Psoas muscle (tissue), 8 donors: ENCODE data around the gene ERBB2. TPM values are rescaled to one million over a fixed set of nuclear protein-coding genes. Genes with fewer than 3 reads are reported as not detected.
"Not testable (repeated sequence)": the region's sequence is repeated elsewhere in the genome, so short reads cannot be mapped to it uniquely, and the experiment has no call there.

Experiments used
- ATAC-seq, 4 donors: fragments of 200-7000 bp; cut with Tn5 transposase; one replicate each; pipeline ENCODE4 v1.9.1; 2020; ENCODE audit warnings: moderate library complexity in 3 of 4, mild to moderate bottlenecking in 2 of 4
- DNase-seq, 2 donors: peaks; one replicate each; pipeline ENCODE4 v3.0.0-alpha.2; 2020
- H3K27ac ChIP-seq: fragments of 200-600 bp; one replicate; pipeline ENCODE4 v1.8.0; 2022
- H3K27me3 ChIP-seq, 3 donors: fragments of 200-600 bp in 1 of 3; one replicate each; pipeline versions ENCODE4 v1.6.1 to v1.8.0; 2013 to 2022; ENCODE audit warnings: low read length in 2 of 3, mild to moderate bottlenecking in 2 of 3, moderate library complexity in 1 of 3; ENCODE audit not compliant: insufficient read depth in 3 of 3
- H3K36me3 ChIP-seq, 2 donors: fragments of 200-600 bp in 1 of 2; one replicate each; pipeline versions ENCODE4 v1.6.1 to v1.8.0; 2013 to 2022; ENCODE audit warnings: low read depth in 1 of 2, mild to moderate bottlenecking in 1 of 2, moderate library complexity in 1 of 2; ENCODE audit not compliant: insufficient read depth in 1 of 2
- H3K4me1 ChIP-seq: fragments of 200-600 bp; one replicate; pipeline ENCODE4 v1.8.0; 2022
- H3K4me3 ChIP-seq: fragments of 200-600 bp; one replicate; pipeline ENCODE4 v1.8.0; 2022; ENCODE audit warnings: mild to moderate bottlenecking
- H3K9me3 ChIP-seq: fragments of 200-600 bp; one replicate; pipeline ENCODE4 v1.8.0; 2022
- CTCF ChIP-seq: fragments of 200-600 bp; IDR thresholded peaks from one replicate; pipeline ENCODE4 v1.8.0; 2022; ENCODE audit warnings: antibody characterized with exemption
- WGBS, 3 donors: extraction: QIAGEN DNeasy Blood & Tissue Kit; methylation state at CpG; one replicate each; pipeline versions ENCODE4 v1.1.6 to v1.1.7; 2013; 5-methylcytosine and 5-hydroxymethylcytosine counted together
- intact Hi-C, 2 donors: fragments of 100-400 bp; cut with DNase I; formaldehyde crosslinking; loops; one replicate each; pipeline versions ENCODE4 v1.11.0 to v1.14.2; 2022
- polyA plus RNA-seq, 3 donors: library from polyadenylated mRNA; stranded (reverse); fragments of 200-250 nt; gene quantifications; one replicate each; pipeline ENCODE4 v1.2.3, GENCODE V29; 2013
- total RNA-seq, 4 donors: library from RNA; stranded (reverse); fragmentation: NEBNext Ultra II Directional in 2 of 4; extraction: Animal tissue kit (Norgen Biotek cat#: 25700) in 2 of 4; gene quantifications; one replicate each; pipeline versions ENCODE4 v1.2.1 to v1.2.4, GENCODE V29; 2021 to 2023
- donor health status: healthy with polysubstance abuse.
- donor health status: DM: no; HTN: no; CAD: no; lungs with moderate emphysema.
- donor health status: Bipolar disorder and iron deficiency.
- donor health status: healthy.
- donor health status: DM: yes; HTN: yes; CAD: no.
- donor health status: DM: no; HTN: no; CAD: no.
- donor health status: DM: no; HTN: no; CAD: no.
- donor health status: DM: yes; HTN: yes; CAD: no.

The ERBB2 gene
- total and polyA plus RNA-seq, 7 donors: 4.0 to 24.9 (median 20.4) TPM

- Histone ChIP-seq H3K27ac (no peak overlapping the region), H3K4me3 (no peak overlapping the region), H3K36me3 (peaks cover 2 to 87% of the 10 kb centered on the region in 2 donors), H3K9me3 (no peaks in the 10 kb centered on the region), H3K4me1 (peaks cover 7% of the 10 kb centered on the region), H3K27me3 (no peaks in the 10 kb centered on the region)
- 93 to 96% (median 95%) methylated on average over 13 of the region's 13 CpGs for WGBS, 3 donors
- ATAC-seq (no peak), DNase-seq (no peak)
- no peak for TF ChIP-seq CTCF
- intact Hi-C loops: loop anchor here in 1 of 2 donors (5.0 kb wide), 1 partner anchor 37 kb away; the partner anchor contains the start of gene PGAP3
Measured at GRCh38 chr17:39724731-39725130, 24.9 kb downstream of the ERBB2 start.

- not testable (repeated sequence) for H3K4me1 ChIP-seq
Measured at GRCh38 chr17:39725923-39726322, 26.1 kb downstream of the ERBB2 start.

GRCh38 chr17:39726617-39727016 lies 26.8 kb downstream of the ERBB2 start:
- ATAC-seq (no peak), DNase-seq (no peak)
- peaks cover 8% of the 10 kb centered on the region for H3K4me1 ChIP-seq
- H3K9me3 ChIP-seq: no peaks in the 10 kb centered on the region
- WGBS, 3 donors: 82 to 92% (median 89%) methylated on average over 9 of the region's 9 CpGs
- peaks cover 2 to 72% of the 10 kb centered on the region in 2 donors for H3K36me3 ChIP-seq
- H3K27ac ChIP-seq: no peak overlapping the region
- H3K27me3 ChIP-seq: no peaks in the 10 kb centered on the region
- no peak overlapping the region for H3K4me3 ChIP-seq
- intact Hi-C loops: loop anchor here in 1 of 2 donors (5.0 kb wide), 1 partner anchor 39 kb away; the partner anchor contains the start of gene PGAP3
- TF ChIP-seq CTCF: no peak

More at GRCh38 chr17:39725923-39726322, 26.1 kb downstream of the ERBB2 start:
- not testable (repeated sequence) for H3K27me3 ChIP-seq, DNase-seq, ATAC-seq, H3K27ac ChIP-seq, H3K9me3 ChIP-seq, H3K4me3 ChIP-seq
- peaks cover 2 to 75% of the 10 kb centered on the region in 2 donors for H3K36me3 ChIP-seq
- intact Hi-C loops: loop anchor here in 1 of 2 donors (5.0 kb wide), 1 partner anchor 39 kb away; the partner anchor contains the start of gene PGAP3
- 100% methylated on average over 1 of the region's 1 CpG for WGBS, 3 donors

- no peak overlapping the region for H3K4me3 ChIP-seq
- no peak for DNase-seq
- no peaks in the 10 kb centered on the region for H3K27me3 ChIP-seq
- ATAC-seq: no peak
- intact Hi-C loops: loop anchor here in 1 of 2 donors (5.0 kb wide), 1 partner anchor 40 kb away; the partner anchor contains the start of gene PGAP3
- TF ChIP-seq CTCF: no peak
- peaks cover 2 to 62% of the 10 kb centered on the region in 2 donors for H3K36me3 ChIP-seq
- WGBS, 3 donors: 68 to 81% (median 70%) methylated on average over 10 of the region's 10 CpGs
- H3K9me3 ChIP-seq: no peaks in the 10 kb centered on the region
- peaks cover 8% of the 10 kb centered on the region for H3K4me1 ChIP-seq
- no peak overlapping the region for H3K27ac ChIP-seq
Measured at GRCh38 chr17:39727556-39727955, 27.7 kb downstream of the ERBB2 start.

- Histone ChIP-seq H3K9me3 (no peaks in the 10 kb centered on the region), H3K27me3 (no peaks in the 10 kb centered on the region), H3K4me1 (peaks cover 8% of the 10 kb centered on the region), H3K36me3 (peaks cover 2 to 51% of the 10 kb centered on the region in 2 donors), H3K27ac (peak overlapping the region; percentile 89), H3K4me3 (peak overlapping the region; percentile 85)
- no peak for TF ChIP-seq CTCF
- DNase-seq (no peak), ATAC-seq (no peak)
- intact Hi-C loops: loop anchor here in 1 of 2 donors (5.0 kb wide), 1 partner anchor 42 kb away; the partner anchor contains the start of gene PGAP3
- 64 to 73% (median 72%) methylated on average over 6 of the region's 6 CpGs for WGBS, 3 donors
Measured at GRCh38 chr17:39729280-39729851, 29.5 kb downstream of the ERBB2 start.
